ENCODE data around the gene KRTAP1-4.

Gene KRTAP1-4

GRCh38 chr17:41012326-41013120, 17.5 kb downstream of the KRTAP1-4 start:
- Histone ChIP-seq H3K9me3 (ENCODE audit: control insufficient read depth, insufficient read depth, low read length) (no peaks in the 10 kb centered on the region), H4K20me1 (ENCODE audit: control insufficient read depth, insufficient read depth, low read depth, low read length) (no peaks in the 10 kb centered on the region), H3K4me2 (ENCODE audit: low read length) (no peak overlapping the region), H3K27ac (ENCODE audit: low read depth, low read length) (no peak overlapping the region), H3K36me3 (ENCODE audit: control insufficient read depth, low read length) (no peaks in the 10 kb centered on the region), H3F3A (ENCODE audit: control insufficient read depth, insufficient read depth) (no peaks in the 10 kb centered on the region), H3K27me3 (ENCODE audit: control insufficient read depth, low read length) (no peaks in the 10 kb centered on the region), H3K79me2 (ENCODE audit: control insufficient read depth, low read length) (no peaks in the 10 kb centered on the region), H3K4me3 (ENCODE audit: low read length) (no peak overlapping the region), H3K9me2 (replicated peaks; ENCODE audit: control insufficient read depth, low read length) (no peaks in the 10 kb centered on the region), H3K4me1 (ENCODE audit: control insufficient read depth, low read length) (no peaks in the 10 kb centered on the region)
- no peak for TF ChIP-seq EZH2phosphoT487 (IDR thresholded peaks at IDR 0.05; ENCODE audit: borderline replicate concordance, low read length)
- TF ChIP-seq CTCF (IDR thresholded peaks at IDR 0.05; ENCODE audit: low read depth, low read length, poor library complexity, severe bottlenecking): no peak

GRCh38 chr17:41010441-41010840, 19.6 kb downstream of the KRTAP1-4 start:
- Histone ChIP-seq H3K9me2 (replicated peaks; ENCODE audit: control insufficient read depth, low read length) (no peaks in the 10 kb centered on the region), H3K27ac (ENCODE audit: low read depth, low read length) (no peak overlapping the region), H3K36me3 (ENCODE audit: control insufficient read depth, low read length) (no peaks in the 10 kb centered on the region), H3K4me3 (ENCODE audit: low read length) (no peak overlapping the region), H3K4me2 (ENCODE audit: low read length) (no peak overlapping the region), H3K79me2 (ENCODE audit: control insufficient read depth, low read length) (no peaks in the 10 kb centered on the region), H3F3A (ENCODE audit: control insufficient read depth, insufficient read depth) (no peaks in the 10 kb centered on the region), H3K27me3 (ENCODE audit: control insufficient read depth, low read length) (no peaks in the 10 kb centered on the region; the same call in 1 of the 2 replicates), H3K4me1 (ENCODE audit: control insufficient read depth, low read length) (no peaks in the 10 kb centered on the region), H4K20me1 (ENCODE audit: control insufficient read depth, insufficient read depth, low read depth, low read length) (no peaks in the 10 kb centered on the region), H3K9me3 (ENCODE audit: control insufficient read depth, insufficient read depth, low read length) (no peaks in the 10 kb centered on the region)
- no peak for TF ChIP-seq EZH2phosphoT487 (IDR thresholded peaks at IDR 0.05; ENCODE audit: borderline replicate concordance, low read length)
- no peak for TF ChIP-seq CTCF (IDR thresholded peaks at IDR 0.05; ENCODE audit: low read depth, low read length, poor library complexity, severe bottlenecking)

GRCh38 chr17:41009936-41010335, 20.1 kb downstream of the KRTAP1-4 start:
- Histone ChIP-seq H3K9me2 (replicated peaks; ENCODE audit: control insufficient read depth, low read length) (no peaks in the 10 kb centered on the region), H3K27me3 (ENCODE audit: control insufficient read depth, low read length) (peaks cover under 1% of the 10 kb centered on the region; the same call in 1 of the 2 replicates), H4K20me1 (ENCODE audit: control insufficient read depth, insufficient read depth, low read depth, low read length) (no peaks in the 10 kb centered on the region), H3K36me3 (ENCODE audit: control insufficient read depth, low read length) (no peaks in the 10 kb centered on the region), H3K9me3 (ENCODE audit: control insufficient read depth, insufficient read depth, low read length) (no peaks in the 10 kb centered on the region), H3K4me2 (ENCODE audit: low read length) (no peak overlapping the region), H3K4me3 (ENCODE audit: low read length) (no peak overlapping the region), H3K27ac (ENCODE audit: low read depth, low read length) (no peak overlapping the region), H3K4me1 (ENCODE audit: control insufficient read depth, low read length) (no peaks in the 10 kb centered on the region), H3F3A (ENCODE audit: control insufficient read depth, insufficient read depth) (no peaks in the 10 kb centered on the region), H3K79me2 (ENCODE audit: control insufficient read depth, low read length) (no peaks in the 10 kb centered on the region)
- TF ChIP-seq EZH2phosphoT487 (IDR thresholded peaks at IDR 0.05; ENCODE audit: borderline replicate concordance, low read length) (no peak), CTCF (IDR thresholded peaks at IDR 0.05; ENCODE audit: low read depth, low read length, poor library complexity, severe bottlenecking) (no peak)
